Amniotic stem cell (primary cell): ENCODE measurements around the gene DCAF5.
"Not testable (repeated sequence)": the region's sequence is repeated elsewhere in the genome, so short reads cannot be mapped to it uniquely, and the experiment has no call there.

Experiments
- DNase-seq: peaks from one replicate; lab custom pipeline; 2025; lab: John Stamatoyannopoulos, UW

Gene DCAF5

DNA sequence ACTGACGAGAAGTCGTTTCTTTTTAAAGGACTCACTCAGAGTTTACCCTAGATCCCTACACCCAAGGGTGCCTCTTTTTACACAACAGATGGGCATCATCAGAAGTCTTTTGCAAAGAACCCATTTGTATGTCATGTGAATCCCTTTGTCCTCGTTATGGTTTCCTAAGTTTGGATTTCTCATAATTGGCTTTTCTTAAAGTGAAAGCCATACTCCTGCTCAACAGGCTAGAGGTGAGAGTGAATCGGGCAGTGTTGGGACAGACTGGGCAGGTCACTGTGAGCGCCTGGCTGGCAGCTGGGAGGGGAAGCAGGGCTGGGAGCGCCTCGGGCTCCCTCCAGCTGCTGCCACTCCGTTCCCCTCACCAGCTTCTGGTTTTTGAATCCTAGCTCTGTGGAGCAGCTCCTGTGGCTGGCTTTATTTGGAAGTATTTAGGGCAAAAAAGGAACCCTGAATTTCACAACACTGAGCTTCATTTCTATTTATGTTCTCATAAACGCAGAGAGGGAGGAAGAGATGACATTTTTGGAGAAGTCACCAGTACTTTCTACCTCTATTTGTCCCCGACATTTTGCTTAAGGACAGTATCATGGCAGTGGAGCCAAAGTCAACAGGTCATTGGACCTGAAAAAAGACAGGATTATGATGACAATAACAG lies 110.0 kb downstream of the DCAF5 start:
- no peak for DNase-seq

DNA sequence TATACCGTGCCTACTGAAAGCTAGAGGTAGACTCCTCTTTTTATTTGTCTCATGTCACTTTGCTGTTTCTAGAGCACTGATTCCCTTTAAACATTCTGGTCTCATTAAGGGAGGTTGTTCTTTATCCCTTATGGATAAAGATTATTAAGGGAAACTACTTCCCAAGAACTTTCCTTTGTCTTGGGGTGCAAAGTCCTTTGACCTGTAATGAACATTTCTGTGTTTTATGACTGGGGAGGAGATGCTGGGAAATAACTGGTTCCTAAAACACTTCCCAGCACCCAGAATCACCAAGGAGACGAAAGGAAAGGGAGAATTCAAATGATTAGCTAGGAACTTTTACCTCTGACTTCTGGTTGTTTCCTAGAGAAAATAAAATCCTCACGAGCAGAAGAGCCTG lies 110.6 kb downstream of the DCAF5 start:
- no peak for DNase-seq

DNA sequence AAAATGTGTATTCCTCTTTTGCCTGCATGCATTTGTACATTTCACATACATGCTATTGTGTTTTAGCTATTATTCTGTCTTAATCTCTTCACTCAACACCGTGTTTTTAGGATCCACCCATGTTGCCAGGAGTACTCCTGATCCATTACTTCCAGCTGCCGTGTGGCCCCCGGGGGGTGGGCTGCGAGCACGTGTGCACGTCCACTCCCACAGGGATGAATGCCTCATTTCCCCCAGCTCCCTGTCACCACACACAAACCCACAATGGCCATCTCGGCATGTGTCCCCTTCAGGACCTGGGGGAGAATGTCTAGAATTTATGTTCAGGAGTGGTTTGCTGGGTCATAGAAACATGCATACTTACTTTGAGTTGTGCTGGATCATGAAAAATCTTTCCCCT lies 111.1 kb downstream of the DCAF5 start:
- no peak for DNase-seq

DNA sequence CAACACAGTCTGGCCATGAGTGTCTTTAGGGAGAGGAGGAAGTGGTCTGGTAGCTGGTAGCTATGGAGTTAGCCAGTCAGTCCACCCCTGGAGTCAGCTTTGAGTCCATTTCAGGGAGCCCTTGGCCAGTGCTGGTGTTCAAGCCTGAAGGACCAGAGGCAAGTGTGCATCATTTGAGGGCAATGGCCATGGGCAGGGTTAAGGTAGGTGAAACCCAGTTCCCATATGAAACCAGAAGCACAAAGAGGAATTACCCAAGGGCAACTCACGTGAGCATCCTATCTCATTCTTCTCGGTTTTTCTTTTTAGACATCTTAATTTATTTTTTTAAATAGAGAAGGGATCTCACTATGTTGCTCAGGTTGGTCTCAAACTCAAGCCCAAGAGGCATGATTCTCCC lies 112.6 kb downstream of the DCAF5 start:
- DNase-seq: no peak

DNA sequence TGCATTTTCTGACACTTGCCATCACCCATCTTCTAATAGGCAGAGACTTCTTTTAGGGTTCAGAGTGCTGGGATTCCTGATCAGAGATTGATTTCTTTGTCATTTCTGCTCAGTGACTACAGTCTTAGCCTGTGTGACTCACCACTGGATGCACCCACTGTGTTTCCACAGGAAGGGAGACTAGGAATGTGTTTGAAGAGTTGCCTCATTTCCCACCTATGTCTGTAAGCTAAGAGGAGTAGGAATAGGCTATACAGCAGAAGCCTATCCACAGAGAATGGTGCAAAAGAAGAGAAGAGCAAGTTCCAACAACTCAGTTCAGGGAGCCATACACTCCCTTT lies 113.7 kb downstream of the DCAF5 start:
- DNase-seq: no peak

DNA sequence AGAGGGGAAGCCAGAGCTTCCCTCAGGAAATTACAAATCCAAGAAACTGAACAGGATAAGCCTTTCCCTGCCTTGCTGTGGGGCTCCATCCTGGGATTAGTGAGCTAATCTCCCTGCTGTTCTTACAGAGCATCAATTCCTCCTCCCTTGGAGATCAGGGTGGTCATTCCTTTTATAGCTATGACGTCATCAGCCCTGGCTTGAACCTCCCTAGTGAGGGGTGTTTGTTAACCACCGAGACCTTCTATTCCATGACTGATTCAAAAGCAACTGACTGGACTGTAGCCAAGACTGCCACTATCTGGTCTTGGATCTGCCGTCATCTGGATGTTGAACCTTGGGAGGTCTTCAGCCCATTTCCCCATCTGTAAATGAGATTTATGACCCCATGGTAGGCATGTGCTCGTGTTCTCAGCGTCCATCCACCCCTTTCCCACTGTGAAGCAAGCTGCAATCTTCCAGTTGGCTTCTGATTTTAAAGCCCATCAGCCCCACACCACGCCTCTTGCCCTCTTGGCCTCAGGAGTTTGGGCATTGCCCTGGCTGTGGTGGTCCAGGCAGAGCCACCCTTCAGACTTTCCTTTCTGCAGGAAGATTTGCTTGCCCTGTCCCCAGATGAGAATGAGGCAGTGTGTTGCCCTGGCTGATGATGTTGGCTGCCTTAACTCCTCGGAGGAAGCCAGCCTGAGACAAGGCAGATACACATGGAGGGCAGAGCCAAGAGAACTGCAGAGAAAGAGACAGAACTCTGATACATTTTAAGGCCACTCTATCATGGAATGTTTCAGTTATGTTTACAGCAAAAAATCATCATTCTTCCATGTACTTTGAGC lies 114.2 kb downstream of the DCAF5 start:
- DNase-seq: no peak

DNA sequence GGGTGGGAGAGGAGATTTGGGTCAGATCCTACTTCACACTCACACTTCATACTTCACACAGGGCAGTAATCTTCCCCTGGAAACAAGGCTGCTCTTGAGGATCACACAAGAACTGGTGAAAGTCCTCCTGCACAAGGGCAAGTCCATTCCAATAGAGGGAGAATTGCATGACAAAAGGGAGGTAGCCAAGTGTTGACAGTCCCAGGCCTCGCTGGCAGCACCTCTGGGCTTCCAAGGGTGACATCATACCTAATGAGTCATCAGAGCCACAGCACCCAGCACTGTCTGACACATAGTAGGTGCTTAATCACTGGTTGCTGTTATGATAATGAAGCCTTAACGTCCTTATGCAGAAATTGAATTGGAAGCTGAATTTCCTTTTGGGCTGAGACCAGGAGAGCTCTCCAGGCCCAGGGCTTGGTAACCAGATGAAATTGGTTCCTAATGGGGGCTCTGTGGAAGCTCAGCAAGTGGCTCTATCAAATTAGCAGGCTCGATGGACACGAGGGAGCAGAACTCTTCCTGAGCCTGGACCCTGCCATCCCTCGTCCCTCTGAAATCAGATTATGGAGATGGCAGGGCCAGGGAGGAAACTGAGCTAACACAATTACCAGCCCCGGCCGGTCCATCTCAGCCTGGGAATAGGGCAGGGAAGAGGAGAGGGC lies 115.0 kb downstream of the DCAF5 start:
- no peak for DNase-seq

DNA sequence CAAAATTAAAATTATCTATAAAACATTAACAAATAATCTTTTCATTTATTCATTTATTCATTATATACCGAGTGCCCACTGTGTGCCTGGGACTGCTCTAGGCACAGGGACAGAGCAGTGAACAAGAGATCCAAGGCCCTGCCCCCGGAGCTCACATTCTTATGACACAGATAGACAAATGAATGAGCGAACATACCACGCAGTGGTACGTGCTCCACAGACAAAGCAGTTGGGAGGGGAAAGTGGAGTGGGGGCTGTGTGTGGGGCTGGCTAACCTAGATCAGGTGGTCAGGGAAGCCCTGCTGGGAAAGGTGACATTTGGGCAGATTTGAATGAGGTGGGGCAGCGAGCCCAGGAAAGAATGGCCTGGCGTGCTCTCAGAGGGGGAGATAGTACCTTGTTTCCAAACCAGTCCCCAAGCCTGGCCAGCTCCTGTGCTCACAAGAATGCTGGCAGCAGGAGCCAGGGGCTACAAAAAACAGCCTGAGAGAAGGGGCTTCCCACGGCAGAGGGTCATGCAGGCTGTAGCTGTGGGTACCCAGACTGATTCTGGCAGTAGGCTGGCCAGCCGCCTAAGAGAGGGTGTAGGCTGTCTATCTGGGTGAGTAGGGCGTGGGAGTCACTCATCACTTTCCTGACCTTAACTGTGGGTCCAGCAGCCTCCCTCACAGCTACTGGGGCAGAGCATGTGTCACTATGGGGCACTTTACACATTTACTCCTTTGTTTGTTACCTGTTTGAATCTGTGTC lies 116.0 kb downstream of the DCAF5 start:
- no peak for DNase-seq

DNA sequence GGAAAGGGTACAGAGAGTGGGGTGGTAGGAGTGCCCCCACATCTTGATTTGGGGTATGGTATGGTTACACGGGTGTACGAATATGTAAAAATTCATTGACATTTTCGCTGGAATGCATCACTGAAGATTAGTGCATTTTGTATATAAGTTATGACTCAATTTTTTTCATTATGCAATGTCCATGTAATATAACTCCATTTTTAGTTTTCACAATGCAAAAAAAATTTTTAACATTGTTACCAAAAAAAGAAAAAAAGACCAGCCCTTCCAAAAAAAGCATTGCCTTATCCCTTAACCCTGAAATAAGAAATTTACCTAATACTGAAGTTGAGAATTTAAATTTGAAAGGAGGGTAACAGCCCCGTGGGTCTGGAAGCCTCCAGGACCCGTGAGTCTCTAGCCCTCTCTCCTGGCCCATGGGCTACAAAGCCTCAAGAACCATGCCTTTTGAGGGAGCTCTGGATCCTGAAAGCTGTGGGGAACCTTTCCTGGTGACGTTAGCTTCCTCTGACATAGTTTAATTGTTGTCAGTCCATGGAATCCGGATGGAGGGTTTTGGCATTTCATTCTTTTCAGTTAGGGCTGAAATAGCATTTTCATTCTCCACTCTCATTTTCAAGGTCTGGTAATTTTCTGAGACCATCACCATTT lies 118.2 kb downstream of the DCAF5 start:
- peak; percentile 34 for DNase-seq

DNA sequence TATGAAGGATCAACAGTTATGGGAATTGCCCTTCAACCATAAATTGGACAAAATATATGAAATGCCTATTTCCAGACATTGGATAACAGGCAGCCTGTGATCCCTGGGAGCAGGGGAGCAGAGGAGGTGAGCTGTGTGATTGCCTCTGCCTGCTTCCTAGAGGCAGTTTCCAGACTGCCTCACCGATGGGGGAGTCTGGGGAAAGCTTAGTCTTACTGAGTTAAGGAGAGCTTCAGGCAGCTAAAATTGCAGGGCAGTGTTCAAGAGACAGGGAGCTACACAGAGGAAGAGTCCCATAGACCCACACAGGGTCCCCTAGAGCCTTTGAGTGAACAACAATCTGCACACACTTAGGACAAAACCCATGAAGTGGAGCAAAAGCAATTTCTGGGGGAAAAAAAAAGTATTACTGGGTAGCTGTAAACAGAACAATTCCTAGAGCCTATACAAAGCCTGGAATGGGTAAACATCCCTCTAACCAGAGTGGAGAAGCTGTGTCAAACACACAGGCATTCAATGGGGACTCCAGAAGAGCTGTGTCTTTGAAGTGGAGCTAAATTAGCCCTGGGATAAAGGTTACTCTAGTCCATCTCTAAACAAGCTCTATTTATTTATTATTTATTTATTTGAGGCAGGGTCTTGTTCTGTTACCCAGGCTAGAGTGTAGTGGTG lies 125.5 kb downstream of the DCAF5 start:
- DNase-seq: no peak

DNA sequence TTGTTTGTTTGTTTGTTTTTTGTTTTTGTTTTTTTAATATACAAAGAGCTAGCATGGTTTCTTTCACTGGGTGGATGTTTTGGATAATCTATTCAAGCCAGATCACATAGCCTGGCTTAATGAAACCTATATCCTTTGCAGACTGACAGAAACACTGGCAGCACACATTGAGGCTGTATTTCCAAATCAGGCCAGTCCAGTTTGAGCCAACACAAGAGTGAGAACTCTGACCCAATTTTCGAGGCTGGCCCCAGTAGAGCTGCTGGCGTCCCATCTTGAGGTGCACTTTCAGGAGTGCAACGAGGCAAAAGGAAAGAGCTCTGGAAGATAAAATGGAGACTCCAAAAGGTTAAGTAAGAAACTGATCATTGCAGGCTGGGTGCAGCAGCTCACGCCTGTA lies 129.9 kb downstream of the DCAF5 start:
- no peak for DNase-seq

DNA sequence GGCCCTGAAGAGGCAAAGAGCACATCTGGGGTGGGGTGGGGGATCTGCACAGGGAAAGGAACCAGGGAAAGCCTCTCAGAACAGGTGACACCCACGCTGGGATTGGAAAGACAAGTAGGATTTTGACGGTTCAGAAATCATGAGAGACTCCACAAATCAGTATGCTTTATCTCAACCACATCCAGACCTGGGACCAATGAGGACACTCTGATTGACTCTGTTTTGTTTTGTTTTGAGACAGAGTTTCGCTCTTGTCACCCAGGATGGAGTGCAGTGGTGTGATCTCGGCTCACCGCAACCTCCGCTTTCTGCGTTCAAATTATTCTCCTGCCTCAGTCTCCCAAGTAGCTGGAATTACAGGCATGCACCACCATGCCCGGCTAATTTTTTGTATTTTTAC lies 130.8 kb downstream of the DCAF5 start:
- not testable (repeated sequence) for DNase-seq

DNA sequence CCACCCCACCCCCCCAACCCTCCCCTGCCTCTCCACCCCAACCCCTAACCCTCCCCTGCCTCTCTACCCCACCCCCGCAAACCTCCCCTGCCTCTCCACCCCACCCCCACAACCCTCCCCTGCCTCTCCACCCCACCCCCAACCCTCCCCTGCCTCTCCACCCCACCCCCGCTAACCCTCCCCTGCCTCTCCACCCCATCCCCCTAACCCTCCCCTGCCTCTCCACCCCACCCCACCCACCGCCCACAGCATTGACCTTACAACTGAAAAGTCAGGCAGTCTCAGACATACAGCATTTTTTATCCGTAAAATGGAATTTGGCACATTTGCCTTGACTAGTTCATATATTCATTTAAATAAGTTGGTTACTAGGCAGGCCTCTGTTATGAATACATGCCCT lies 135.2 kb downstream of the DCAF5 start:
- no peak for DNase-seq

DNA sequence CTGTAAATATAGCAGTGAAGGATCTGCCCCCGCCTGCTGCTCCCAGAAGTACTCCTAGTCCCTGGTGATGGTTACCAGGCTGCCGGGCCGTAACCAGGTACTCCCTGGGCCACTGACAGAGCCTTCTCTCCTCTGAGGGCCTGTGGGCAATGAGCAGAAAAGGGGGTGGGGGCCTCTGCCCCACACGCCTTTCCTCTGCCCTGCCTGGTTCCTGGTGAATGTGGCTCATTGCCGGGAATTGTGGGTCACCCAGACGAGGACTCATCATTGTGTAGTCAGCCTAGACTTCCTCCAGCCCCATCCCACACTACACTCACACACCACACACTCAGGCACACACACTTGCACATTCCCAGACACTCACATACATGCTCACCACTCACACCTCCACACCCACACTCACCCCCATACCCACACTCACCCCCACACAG lies 138.1 kb downstream of the DCAF5 start:
- DNase-seq: no peak

DNA sequence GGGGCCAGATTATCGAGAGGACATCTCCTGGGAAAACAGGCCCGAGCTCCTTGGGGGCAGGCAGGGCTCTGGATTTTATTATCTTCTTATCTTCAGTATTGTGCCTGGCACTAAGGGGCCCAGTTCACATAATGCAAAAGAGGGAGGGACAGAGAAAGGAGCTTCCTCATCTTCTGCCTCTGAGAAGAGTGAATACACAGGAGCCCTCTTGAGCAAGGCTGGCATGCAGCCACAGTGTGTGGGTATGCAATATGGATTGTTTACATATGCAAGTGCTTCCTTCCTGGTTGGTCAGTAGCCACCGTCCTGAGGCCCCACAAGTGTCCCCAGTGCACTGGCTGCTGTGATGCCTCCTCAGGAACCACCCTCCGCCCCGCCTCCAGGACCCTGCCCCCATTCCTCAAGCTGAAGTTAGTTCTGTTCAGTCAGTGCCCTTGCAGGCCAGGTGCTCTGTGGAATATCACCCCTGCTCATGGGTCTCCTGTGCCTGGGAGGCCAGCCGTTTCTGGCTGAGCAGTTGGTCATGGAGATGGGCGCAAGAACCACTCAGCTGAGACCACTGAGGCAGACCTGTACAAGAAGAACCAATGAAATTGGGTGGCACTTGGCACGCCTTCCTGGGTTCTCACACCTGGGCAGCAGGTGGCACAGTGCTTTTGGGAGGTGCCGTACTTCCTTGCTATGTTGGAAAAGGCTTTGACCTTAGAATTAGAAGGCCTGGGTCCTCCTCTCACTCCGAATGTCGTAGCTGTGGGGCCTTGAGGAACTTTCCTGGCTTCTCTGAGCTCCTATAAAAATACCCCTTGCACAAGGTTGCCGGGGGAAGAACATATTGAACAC lies 138.8 kb downstream of the DCAF5 start:
- no peak for DNase-seq

DNA sequence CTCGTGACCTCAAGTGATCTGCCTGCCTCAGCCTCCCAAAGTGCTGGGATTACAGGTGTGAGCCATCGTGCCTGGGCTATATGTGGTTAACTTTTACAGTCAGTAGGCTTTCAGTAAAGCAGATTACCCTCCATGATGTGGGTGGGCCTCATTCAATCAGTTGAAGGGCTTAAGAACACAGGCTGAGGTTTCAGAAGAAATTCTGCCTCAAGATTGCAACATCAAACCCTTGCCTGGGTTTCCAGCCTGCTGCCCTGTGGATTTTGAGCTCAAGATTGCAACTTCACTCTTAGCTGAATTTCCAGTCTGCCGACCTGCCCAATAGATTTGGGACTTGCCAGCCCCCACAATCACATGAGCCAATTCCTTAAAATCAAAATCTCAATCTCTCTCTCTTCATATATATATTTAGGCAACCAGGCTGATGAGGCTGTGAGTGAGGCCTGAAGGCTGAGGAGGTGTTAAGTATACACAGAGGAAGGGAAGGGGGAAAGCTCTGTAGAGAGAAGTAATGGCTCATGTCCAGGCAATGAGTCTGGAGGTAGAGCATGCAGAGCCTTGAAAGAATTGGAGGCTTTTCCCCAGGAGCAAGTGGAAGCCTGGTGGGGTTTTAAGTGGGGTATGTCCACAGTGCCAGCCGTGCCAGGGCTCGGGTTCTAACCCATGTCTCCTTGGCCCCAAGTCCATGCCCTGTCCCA lies 140.5 kb downstream of the DCAF5 start:
- no peak for DNase-seq

DNA sequence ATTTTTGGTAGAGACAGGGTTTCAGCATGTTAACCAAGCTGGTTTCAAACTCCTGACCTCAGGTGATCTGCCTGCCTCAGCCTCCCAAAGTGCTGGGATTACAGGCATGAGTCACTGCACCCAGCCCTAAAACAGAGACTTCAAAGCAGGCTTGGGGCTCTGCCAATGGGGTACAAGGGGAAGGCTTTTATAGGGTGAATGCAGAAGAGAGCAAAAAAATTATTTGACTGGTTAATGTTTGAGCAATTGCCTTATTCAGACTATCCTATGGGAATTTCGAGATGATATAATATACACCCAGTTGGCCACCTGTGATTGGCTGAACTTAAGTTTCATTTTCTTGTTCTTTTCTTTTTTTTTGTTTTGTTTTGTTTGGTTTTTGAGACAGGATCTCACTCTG lies 142.3 kb downstream of the DCAF5 start:
- DNase-seq: no peak

DNA sequence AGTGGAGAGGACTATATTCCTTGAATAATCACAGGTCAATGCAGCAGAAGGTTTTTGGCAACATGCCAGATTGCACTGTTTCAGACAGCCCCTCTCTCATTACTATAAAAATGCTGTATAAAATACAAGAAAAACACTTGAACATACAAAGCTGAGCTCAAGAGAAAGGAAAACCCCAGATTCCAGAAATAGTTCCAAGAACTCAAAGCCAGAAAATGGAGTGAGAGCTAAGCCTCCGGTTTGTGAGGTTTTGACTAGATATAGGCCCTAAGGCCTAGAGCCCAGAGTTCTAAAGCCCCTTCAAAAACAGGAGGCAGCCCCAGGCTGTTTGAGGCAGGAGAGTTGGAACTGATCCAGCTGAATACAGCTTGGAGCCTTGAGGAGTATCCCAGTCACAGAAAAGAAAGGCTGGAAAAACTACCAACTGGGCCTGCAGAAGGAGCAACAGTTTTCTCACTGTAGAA lies 144.5 kb downstream of the DCAF5 start:
- DNase-seq: peak; percentile 7

DNA sequence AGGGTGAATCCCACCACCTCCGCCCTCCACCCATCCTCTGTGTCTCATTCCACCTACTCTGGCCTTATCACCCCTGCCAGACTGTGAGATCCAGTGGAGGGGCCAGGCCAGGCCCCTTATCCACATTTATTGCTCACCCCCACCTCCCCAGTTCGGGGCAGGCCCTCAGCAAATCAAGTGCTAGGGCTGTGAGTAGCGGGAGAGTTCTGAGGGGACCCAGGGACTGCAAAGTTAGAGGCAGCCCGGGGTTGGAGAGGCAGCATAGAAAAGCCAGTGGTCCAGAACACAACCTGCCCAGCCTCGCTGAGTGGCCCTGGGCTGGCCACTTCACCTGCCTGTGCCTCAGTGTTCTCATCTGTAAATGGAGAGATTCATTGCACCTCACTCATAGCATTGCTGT lies 146.6 kb downstream of the DCAF5 start:
- DNase-seq: no peak
